ENCODE results near the gene TAX1BP1.
A peak's percentile ranks its signal among the peaks of the same experiment; 100 is the strongest.

Gene TAX1BP1

GRCh38 chr7:27810186-27810585, 70.2 kb downstream of the TAX1BP1 start:
- H3K4me1 Mint-ChIP-seq (ENCODE audit: low read depth in 2 of 2) = peaks cover 5 to 35% of the 10 kb centered on the region in 2 donors
- H3K36me3 Mint-ChIP-seq (ENCODE audit: insufficient read depth) = peaks cover 28% of the 10 kb centered on the region
- H3K9me3 Mint-ChIP-seq = no peaks in the 10 kb centered on the region
- peak overlapping the region; percentile 50 to 52 for H3K27ac Mint-ChIP-seq
- no peaks in the 10 kb centered on the region for H3K27me3 Mint-ChIP-seq
- no peak for ATAC-seq (replicated peaks)
- DNase-seq = no peak
- H3K4me3 Mint-ChIP-seq = no peak overlapping the region

GRCh38 chr7:27812706-27813105, 72.7 kb downstream of the TAX1BP1 start:
- DNase-seq (no peak), ATAC-seq (replicated peaks) (no peak)
- no peak overlapping the region for H3K27ac Mint-ChIP-seq
- H3K4me1 Mint-ChIP-seq (ENCODE audit: low read depth in 2 of 2) = peaks cover 5 to 25% of the 10 kb centered on the region in 2 donors
- H3K27me3 Mint-ChIP-seq = no peaks in the 10 kb centered on the region
- H3K36me3 Mint-ChIP-seq (ENCODE audit: insufficient read depth) = peaks cover 51% of the 10 kb centered on the region
- H3K4me3 Mint-ChIP-seq = no peak overlapping the region
- H3K9me3 Mint-ChIP-seq = no peaks in the 10 kb centered on the region

GRCh38 chr7:27822245-27822644, 82.3 kb downstream of the TAX1BP1 start:
- no peak overlapping the region for H3K4me3 Mint-ChIP-seq
- no peaks in the 10 kb centered on the region for H3K27me3 Mint-ChIP-seq
- ATAC-seq (replicated peaks) = no peak
- DNase-seq = no peak
- no peaks in the 10 kb centered on the region for H3K9me3 Mint-ChIP-seq
- H3K4me1 Mint-ChIP-seq (ENCODE audit: low read depth in 2 of 2) = no peaks in the 10 kb centered on the region
- H3K27ac Mint-ChIP-seq = no peak overlapping the region
- peaks cover 34% of the 10 kb centered on the region for H3K36me3 Mint-ChIP-seq (ENCODE audit: insufficient read depth)

- Mint-ChIP-seq H3K36me3 (ENCODE audit: insufficient read depth) (peaks cover 29% of the 10 kb centered on the region), H3K27me3 (no peaks in the 10 kb centered on the region), H3K4me1 (ENCODE audit: low read depth in 2 of 2) (peaks cover 0 to 3% of the 10 kb centered on the region in 2 donors)
Measured at GRCh38 chr7:27825891-27826290, 85.9 kb downstream of the TAX1BP1 start.

GRCh38 chr7:27826357-27826756, 86.4 kb downstream of the TAX1BP1 start:
- peak overlapping the region; percentile 24 to 44 for H3K27ac Mint-ChIP-seq
- H3K27me3 Mint-ChIP-seq = no peaks in the 10 kb centered on the region
- no peak overlapping the region for H3K4me3 Mint-ChIP-seq
- no peaks in the 10 kb centered on the region for H3K9me3 Mint-ChIP-seq
- DNase-seq (no peak), ATAC-seq (replicated peaks) (no peak)
- H3K36me3 Mint-ChIP-seq (ENCODE audit: insufficient read depth) = peaks cover 29% of the 10 kb centered on the region
- H3K4me1 Mint-ChIP-seq (ENCODE audit: low read depth in 2 of 2) = peaks cover 0 to 8% of the 10 kb centered on the region in 2 donors

More at GRCh38 chr7:27825891-27826290, 85.9 kb downstream of the TAX1BP1 start:
- Mint-ChIP-seq H3K9me3 (no peaks in the 10 kb centered on the region), H3K4me3 (no peak overlapping the region), H3K27ac (peak overlapping the region; percentile 24 to 44)
- ATAC-seq (replicated peaks) = no peak
- no peak for DNase-seq

- no peak for ATAC-seq (replicated peaks)
- no peak overlapping the region for H3K4me3 Mint-ChIP-seq
- DNase-seq = no peak
Measured at GRCh38 chr7:27834179-27834921, 94.4 kb downstream of the TAX1BP1 start.

GRCh38 chr7:27835376-27835775, 95.4 kb downstream of the TAX1BP1 start:
- Mint-ChIP-seq H3K27me3 (no peaks in the 10 kb centered on the region), H3K27ac (peak overlapping the region in 1 of 2 donors; percentile 13), H3K4me1 (ENCODE audit: low read depth in 2 of 2) (peaks cover 7 to 16% of the 10 kb centered on the region in 2 donors), H3K4me3 (no peak overlapping the region), H3K36me3 (ENCODE audit: insufficient read depth) (peaks cover 12% of the 10 kb centered on the region), H3K9me3 (no peaks in the 10 kb centered on the region)
- DNase-seq (no peak), ATAC-seq (replicated peaks) (no peak)

More at GRCh38 chr7:27834179-27834921, 94.4 kb downstream of the TAX1BP1 start:
- Mint-ChIP-seq H3K36me3 (ENCODE audit: insufficient read depth) (peaks cover 9% of the 10 kb centered on the region), H3K4me1 (ENCODE audit: low read depth in 2 of 2) (peaks cover 5 to 12% of the 10 kb centered on the region in 2 donors), H3K9me3 (no peaks in the 10 kb centered on the region), H3K27me3 (no peaks in the 10 kb centered on the region), H3K27ac (peak overlapping the region; percentile 6 to 9)

GRCh38 chr7:27836536-27836935, 96.6 kb downstream of the TAX1BP1 start:
- Mint-ChIP-seq H3K27me3 (no peaks in the 10 kb centered on the region), H3K27ac (peak overlapping the region; percentile 44 to 80), H3K9me3 (no peaks in the 10 kb centered on the region), H3K4me3 (no peak overlapping the region), H3K4me1 (ENCODE audit: low read depth in 2 of 2) (peaks cover 9 to 10% of the 10 kb centered on the region in 2 donors), H3K36me3 (ENCODE audit: insufficient read depth) (peaks cover 19% of the 10 kb centered on the region)
- ATAC-seq (replicated peaks) (no peak), DNase-seq (no peak)

- peaks cover 9 to 10% of the 10 kb centered on the region in 2 donors for H3K4me1 Mint-ChIP-seq (ENCODE audit: low read depth in 2 of 2)
Measured at GRCh38 chr7:27839099-27839498, 99.1 kb downstream of the TAX1BP1 start.

GRCh38 chr7:27840313-27840712, 100.4 kb downstream of the TAX1BP1 start:
- peaks cover 8 to 9% of the 10 kb centered on the region in 2 donors for H3K4me1 Mint-ChIP-seq (ENCODE audit: low read depth in 2 of 2)
- peaks cover 9% of the 10 kb centered on the region for H3K36me3 Mint-ChIP-seq (ENCODE audit: insufficient read depth)
- no peaks in the 10 kb centered on the region for H3K9me3 Mint-ChIP-seq
- H3K27me3 Mint-ChIP-seq = no peaks in the 10 kb centered on the region
- DNase-seq (no peak), ATAC-seq (replicated peaks) (peak; percentile 61)
- peak overlapping the region; percentile 44 to 78 for H3K27ac Mint-ChIP-seq
- H3K4me3 Mint-ChIP-seq = no peak overlapping the region

More at GRCh38 chr7:27839099-27839498, 99.1 kb downstream of the TAX1BP1 start:
- DNase-seq (no peak), ATAC-seq (replicated peaks) (no peak)
- Mint-ChIP-seq H3K9me3 (no peaks in the 10 kb centered on the region), H3K27ac (peak overlapping the region; percentile 61 to 72), H3K4me3 (no peak overlapping the region), H3K36me3 (ENCODE audit: insufficient read depth) (peaks cover 9% of the 10 kb centered on the region), H3K27me3 (no peaks in the 10 kb centered on the region)

GRCh38 chr7:27840760-27841364, 100.9 kb downstream of the TAX1BP1 start:
- no peak for ATAC-seq (replicated peaks)
- Mint-ChIP-seq H3K9me3 (no peaks in the 10 kb centered on the region), H3K27me3 (no peaks in the 10 kb centered on the region), H3K4me1 (ENCODE audit: low read depth in 2 of 2) (peaks cover 8 to 9% of the 10 kb centered on the region in 2 donors), H3K27ac (peak overlapping the region; percentile 38 to 78), H3K36me3 (ENCODE audit: insufficient read depth) (peaks cover 9% of the 10 kb centered on the region), H3K4me3 (no peak overlapping the region)
- DNase-seq = no peak

GRCh38 chr7:27842094-27842692, 102.2 kb downstream of the TAX1BP1 start:
- Mint-ChIP-seq H3K36me3 (ENCODE audit: insufficient read depth) (peaks cover 9% of the 10 kb centered on the region), H3K4me3 (no peak overlapping the region), H3K27me3 (no peaks in the 10 kb centered on the region), H3K9me3 (no peaks in the 10 kb centered on the region), H3K27ac (peak overlapping the region in 1 of 2 donors; percentile 29), H3K4me1 (ENCODE audit: low read depth in 2 of 2) (peaks cover 6 to 8% of the 10 kb centered on the region in 2 donors)
- no peak for DNase-seq
- no peak for ATAC-seq (replicated peaks)

GRCh38 chr7:27842851-27843250, 102.9 kb downstream of the TAX1BP1 start:
- DNase-seq (no peak), ATAC-seq (replicated peaks) (no peak)
- Mint-ChIP-seq H3K4me3 (no peak overlapping the region), H3K4me1 (ENCODE audit: low read depth in 2 of 2) (peaks cover 8% of the 10 kb centered on the region in 2 donors), H3K27ac (peak overlapping the region in 1 of 2 donors; percentile 29), H3K27me3 (no peaks in the 10 kb centered on the region), H3K9me3 (no peaks in the 10 kb centered on the region), H3K36me3 (ENCODE audit: insufficient read depth) (peaks cover 9% of the 10 kb centered on the region)

Data from effector memory CD8-positive, alpha-beta T cell (primary cell).